A549 (cell line): ENCODE measurements around the gene TTLL9. TPM values are rescaled to one million over a fixed set of nuclear protein-coding genes. Genes with fewer than 3 reads are reported as not detected.

Experiments
- polyA plus RNA-seq, 4 experiments: library from polyadenylated mRNA; depleted of rRNA in 3 of 4; stranded (reverse); fragments of >200 nt; fragmentation: RNase III in 1 of 4; extraction: RNeasy Plus Mini Kit Qiagen cat#74134 plus additional on column Dnase treatment in 1 of 4; gene quantifications; 2 replicates in 3 of 4; 3 replicates in 1 of 4; pipeline ENCODE4 v1.2.3, GENCODE V29; 2011 to 2017
- small RNA-seq, 6 experiments: library from RNA; depleted of rRNA; stranded (forward); fragments of <200 nt; gene quantifications; one replicate each; pipeline ENCODE3, GENCODE V24; 2012

Gene TTLL9
- polyA plus RNA-seq, 2 of the 4 experiments (the other 2 are of a cell fraction) = 0.06 to 0.15 TPM

Small RNAs within 50 kb of the gene (small RNA-seq; reads per million reads assigned to genes)
- gene RNU1-94P = 0 to 30.1 (median 0.43) reads per million in 6 experiments

Other genes with a start within 250 kb of the TTLL9 start
- not detected in 2 replicates for gene COX4I2, start 232.7 kb upstream of the TTLL9 start, polyA plus RNA-seq (2011; rRNA removed)
- gene COX4I2, start 232.7 kb upstream of the TTLL9 start, polyA plus RNA-seq (2017; fragmentation: RNase III; extraction: RNeasy Plus Mini Kit Qiagen cat#74134 plus additional on column Dnase treatment) = not detected in 3 replicates
- gene BCL2L1, start 147.8 kb upstream of the TTLL9 start, polyA plus RNA-seq (2011; rRNA removed) = 159 and 178 TPM in 2 replicates
- 143 to 157 TPM (median 154 TPM) in 3 replicates for gene BCL2L1, start 147.8 kb upstream of the TTLL9 start, polyA plus RNA-seq (2017; fragmentation: RNase III; extraction: RNeasy Plus Mini Kit Qiagen cat#74134 plus additional on column Dnase treatment)
- gene TPX2, start 131.3 kb upstream of the TTLL9 start, polyA plus RNA-seq (2011; rRNA removed) = 79.4 and 92.9 TPM in 2 replicates
- gene TPX2, start 131.3 kb upstream of the TTLL9 start, polyA plus RNA-seq (2017; fragmentation: RNase III; extraction: RNeasy Plus Mini Kit Qiagen cat#74134 plus additional on column Dnase treatment) = 84.9 to 106 TPM (median 92.9 TPM) in 3 replicates
- gene MYLK2, start 51.3 kb upstream of the TTLL9 start, polyA plus RNA-seq (2011; rRNA removed) = 0.09 and 0.20 TPM in 2 replicates
- 0.36 to 0.63 TPM (median 0.51 TPM) in 3 replicates for gene MYLK2, start 51.3 kb upstream of the TTLL9 start, polyA plus RNA-seq (2017; fragmentation: RNase III; extraction: RNeasy Plus Mini Kit Qiagen cat#74134 plus additional on column Dnase treatment)
- 1.0 and 1.5 TPM in 2 replicates for gene FOXS1, start 25.0 kb upstream of the TTLL9 start, polyA plus RNA-seq (2011; rRNA removed)
- gene FOXS1, start 25.0 kb upstream of the TTLL9 start, polyA plus RNA-seq (2017; fragmentation: RNase III; extraction: RNeasy Plus Mini Kit Qiagen cat#74134 plus additional on column Dnase treatment) = 1.9 to 3.7 TPM (median 3.4 TPM) in 3 replicates
- 0.46 and 0.53 TPM in 2 replicates for gene DUSP15, start 107 bp upstream of the TTLL9 start, polyA plus RNA-seq (2011; rRNA removed)
- gene DUSP15, start 107 bp upstream of the TTLL9 start, polyA plus RNA-seq (2017; fragmentation: RNase III; extraction: RNeasy Plus Mini Kit Qiagen cat#74134 plus additional on column Dnase treatment) = 0.70 to 1.3 TPM (median 0.96 TPM) in 3 replicates
- gene PDRG1, start 81.4 kb downstream of the TTLL9 start, polyA plus RNA-seq (2011; rRNA removed) = 15.3 and 20.7 TPM in 2 replicates
- 25.2 to 27.8 TPM (median 27.2 TPM) in 3 replicates for gene PDRG1, start 81.4 kb downstream of the TTLL9 start, polyA plus RNA-seq (2017; fragmentation: RNase III; extraction: RNeasy Plus Mini Kit Qiagen cat#74134 plus additional on column Dnase treatment)
- gene XKR7, start 97.5 kb downstream of the TTLL9 start, polyA plus RNA-seq (2011; rRNA removed) = not detected in 2 replicates
- 0.01 TPM in 1 of 3 replicates, not detected in the others for gene XKR7, start 97.5 kb downstream of the TTLL9 start, polyA plus RNA-seq (2017; fragmentation: RNase III; extraction: RNeasy Plus Mini Kit Qiagen cat#74134 plus additional on column Dnase treatment)
- 0.05 and 0.13 TPM in 2 replicates for gene CCM2L, start 139.8 kb downstream of the TTLL9 start, polyA plus RNA-seq (2011; rRNA removed)
- 0.13 to 0.32 TPM (median 0.18 TPM) in 3 replicates for gene CCM2L, start 139.8 kb downstream of the TTLL9 start, polyA plus RNA-seq (2017; fragmentation: RNase III; extraction: RNeasy Plus Mini Kit Qiagen cat#74134 plus additional on column Dnase treatment)
- 0.06 and 0.07 TPM in 2 replicates for gene HCK, start 181.6 kb downstream of the TTLL9 start, polyA plus RNA-seq (2011; rRNA removed)
- 0.07 TPM in 1 of 3 replicates, not detected in the others for gene HCK, start 181.6 kb downstream of the TTLL9 start, polyA plus RNA-seq (2017; fragmentation: RNase III; extraction: RNeasy Plus Mini Kit Qiagen cat#74134 plus additional on column Dnase treatment)
- gene TM9SF4, start 239.1 kb downstream of the TTLL9 start, polyA plus RNA-seq (2011; rRNA removed) = 60.0 and 72.8 TPM in 2 replicates
- gene TM9SF4, start 239.1 kb downstream of the TTLL9 start, polyA plus RNA-seq (2017; fragmentation: RNase III; extraction: RNeasy Plus Mini Kit Qiagen cat#74134 plus additional on column Dnase treatment) = 40.3 to 52.3 TPM (median 51.4 TPM) in 3 replicates